HepG2 (cell line): ENCODE measurements around the gene METAP1D. TPM values are rescaled to one million over a fixed set of nuclear protein-coding genes. Genes with fewer than 3 reads are reported as not detected.

Source experiments
- E2F5 ChIP-seq: sonication (generic); formaldehyde crosslinking; conservative IDR thresholded peaks from 2 replicates; pipeline ENCODE4 v1.4.0; 2020; ENCODE audit warnings: missing genetic modification reagents
- GABPA ChIP-seq, 2 experiments: IDR thresholded peaks; 2 replicates each; pipeline ENCODE4 v1.6.1; 2011 to 2016; ENCODE audit warnings: low read depth in 2 of 2, low read length in 1 of 2, missing biosample characterization in 1 of 2, missing genetic modification characterization in 1 of 2
- HIC2 ChIP-seq: sonication (generic); formaldehyde crosslinking; IDR thresholded peaks from 2 replicates; pipeline ENCODE4 v1.9.0; 2022; ENCODE audit warnings: low read depth, missing genetic modification reagents
- HOXD1 ChIP-seq: sonication (generic); formaldehyde crosslinking; IDR thresholded peaks from 2 replicates; pipeline ENCODE4 v1.5.0; 2020; ENCODE audit warnings: missing genetic modification reagents
- KLF12 ChIP-seq: sonication (generic); formaldehyde crosslinking; IDR thresholded peaks from 2 replicates; pipeline ENCODE4 v1.4.0; 2020; ENCODE audit warnings: missing genetic modification reagents, borderline replicate concordance
- MTA1 ChIP-seq: sonication (generic); formaldehyde crosslinking; IDR thresholded peaks from 2 replicates; pipeline ENCODE4 v1.4.0; 2020; ENCODE audit warnings: missing genetic modification reagents, mild to moderate bottlenecking, borderline replicate concordance
- NFIB ChIP-seq: sonication (generic); formaldehyde crosslinking; IDR thresholded peaks from 2 replicates; pipeline ENCODE4 v1.9.0; 2021; ENCODE audit warnings: missing genetic modification reagents, mild to moderate bottlenecking, borderline replicate concordance
- PATZ1 ChIP-seq: sonication (generic); formaldehyde crosslinking; IDR thresholded peaks from 2 replicates; pipeline ENCODE4 v1.4.0; 2020; ENCODE audit warnings: missing genetic modification reagents
- SATB2 ChIP-seq: sonication (generic); formaldehyde crosslinking; IDR thresholded peaks from 2 replicates; pipeline ENCODE4 v1.5.0; 2020; ENCODE audit warnings: missing genetic modification reagents
- TEAD3 ChIP-seq: optimal IDR thresholded peaks from 2 replicates; pipeline ENCODE3; 2016; ENCODE audit warnings: borderline replicate concordance
- TOPORS ChIP-seq: sonication (generic); formaldehyde crosslinking; IDR thresholded peaks from 2 replicates; pipeline ENCODE4 v1.8.0; 2023; ENCODE audit warnings: mild to moderate bottlenecking, missing genetic modification reagents
- ZIK1 ChIP-seq: sonication (generic); formaldehyde crosslinking; IDR thresholded peaks from 2 replicates; pipeline ENCODE4 v1.5.0; 2020; ENCODE audit warnings: mild to moderate bottlenecking, low read depth, missing genetic modification reagents, borderline replicate concordance
- ZNF3 ChIP-seq: IDR thresholded peaks from 2 replicates; pipeline ENCODE4 v1.7.0; 2017; ENCODE audit warnings: inconsistent platforms
- ZNF543 ChIP-seq: sonication (generic); formaldehyde crosslinking; IDR thresholded peaks from 2 replicates; pipeline ENCODE4 v1.4.0; 2020; ENCODE audit warnings: mild to moderate bottlenecking, missing genetic modification reagents
- ZNF569 ChIP-seq: sonication (generic); formaldehyde crosslinking; IDR thresholded peaks from 2 replicates; pipeline ENCODE4 v1.5.0; 2020; ENCODE audit warnings: mild to moderate bottlenecking, missing genetic modification reagents, moderate library complexity, borderline replicate concordance
- ZNF629 ChIP-seq: sonication (generic); formaldehyde crosslinking; conservative IDR thresholded peaks from 2 replicates; pipeline ENCODE4 v1.5.0; 2020; ENCODE audit warnings: missing genetic modification reagents
- ZNF782 ChIP-seq: sonication (generic); formaldehyde crosslinking; IDR thresholded peaks from 2 replicates; pipeline ENCODE4 v1.4.0; 2020; ENCODE audit warnings: missing genetic modification reagents, mild to moderate bottlenecking, borderline replicate concordance
- ZSCAN12 ChIP-seq: sonication (generic); formaldehyde crosslinking; IDR thresholded peaks from 2 replicates; pipeline ENCODE4 v1.9.0; 2021; ENCODE audit warnings: mild to moderate bottlenecking, missing genetic modification reagents
- polyA plus RNA-seq, 8 experiments: library from polyadenylated mRNA; depleted of rRNA in 3 of 8; stranded (reverse) in 7 of 8; unstranded in 1 of 8; fragments of >200 nt; fragmentation: Illumina TruSeq in 4 of 8; extraction: Trizol in 4 of 8; gene quantifications; 2 replicates each; pipeline versions ENCODE4 v1.2.1 to v1.2.3, GENCODE V29; 2011 to 2016; ENCODE audit warnings: low read depth in 4 of 8, missing spikeins in 1 of 8, mixed read lengths in 1 of 8; ENCODE audit not compliant: insufficient read depth in 1 of 8
- total RNA-seq, 5 experiments: library from RNA; depleted of rRNA; stranded (reverse); fragments of >200 nt; fragmentation: Illumina TruSeq; extraction: Trizol; gene quantifications; 2 replicates each; pipeline ENCODE4 v1.2.3, GENCODE V29; 2016; ENCODE audit warnings: low read depth in 1 of 5
- TF ChIP-seq, protein P1 (sequence below): sonication (generic); formaldehyde crosslinking; IDR thresholded peaks from 2 replicates; pipeline ENCODE4 v1.4.0; 2020; ENCODE audit warnings: missing genetic modification reagents

Gene METAP1D
- total and polyA plus RNA-seq, 2 of the 13 experiments (the other 11 are each of a cell fraction or from before 2014, with no cell fraction given) = 14.7 to 21.6 TPM

- no peak for TF ChIP-seq TEAD3 (CRISPR knock-in tag)
- TF ChIP-seq ZNF782 = no peak
- no peak for TF ChIP-seq TOPORS (CRISPR knock-in tag)
- TF ChIP-seq NFIB (CRISPR knock-in tag) = no peak
- no peak for TF ChIP-seq ZSCAN12 (CRISPR knock-in tag)
- no peak for TF ChIP-seq ZNF3 (CRISPR knock-in tag)
- TF ChIP-seq MTA1 = peak; percentile 64; the same call in 1 of the 2 replicates
- no peak for TF ChIP-seq KLF12 (CRISPR knock-in tag)
- TF ChIP-seq PATZ1 (CRISPR knock-in tag) = no peak
- TF ChIP-seq E2F5 = no peak
- no peak for TF ChIP-seq ZNF543 (CRISPR knock-in tag)
- TF ChIP-seq GABPA (IDR thresholded peaks at IDR 0.05; ENCODE audit: low read depth, low read length) = no peak
- no peak for TF ChIP-seq GABPA (CRISPR knock-in tag; IDR thresholded peaks at IDR 0.05; ENCODE audit: low read depth)
- TF ChIP-seq, protein P1, sequence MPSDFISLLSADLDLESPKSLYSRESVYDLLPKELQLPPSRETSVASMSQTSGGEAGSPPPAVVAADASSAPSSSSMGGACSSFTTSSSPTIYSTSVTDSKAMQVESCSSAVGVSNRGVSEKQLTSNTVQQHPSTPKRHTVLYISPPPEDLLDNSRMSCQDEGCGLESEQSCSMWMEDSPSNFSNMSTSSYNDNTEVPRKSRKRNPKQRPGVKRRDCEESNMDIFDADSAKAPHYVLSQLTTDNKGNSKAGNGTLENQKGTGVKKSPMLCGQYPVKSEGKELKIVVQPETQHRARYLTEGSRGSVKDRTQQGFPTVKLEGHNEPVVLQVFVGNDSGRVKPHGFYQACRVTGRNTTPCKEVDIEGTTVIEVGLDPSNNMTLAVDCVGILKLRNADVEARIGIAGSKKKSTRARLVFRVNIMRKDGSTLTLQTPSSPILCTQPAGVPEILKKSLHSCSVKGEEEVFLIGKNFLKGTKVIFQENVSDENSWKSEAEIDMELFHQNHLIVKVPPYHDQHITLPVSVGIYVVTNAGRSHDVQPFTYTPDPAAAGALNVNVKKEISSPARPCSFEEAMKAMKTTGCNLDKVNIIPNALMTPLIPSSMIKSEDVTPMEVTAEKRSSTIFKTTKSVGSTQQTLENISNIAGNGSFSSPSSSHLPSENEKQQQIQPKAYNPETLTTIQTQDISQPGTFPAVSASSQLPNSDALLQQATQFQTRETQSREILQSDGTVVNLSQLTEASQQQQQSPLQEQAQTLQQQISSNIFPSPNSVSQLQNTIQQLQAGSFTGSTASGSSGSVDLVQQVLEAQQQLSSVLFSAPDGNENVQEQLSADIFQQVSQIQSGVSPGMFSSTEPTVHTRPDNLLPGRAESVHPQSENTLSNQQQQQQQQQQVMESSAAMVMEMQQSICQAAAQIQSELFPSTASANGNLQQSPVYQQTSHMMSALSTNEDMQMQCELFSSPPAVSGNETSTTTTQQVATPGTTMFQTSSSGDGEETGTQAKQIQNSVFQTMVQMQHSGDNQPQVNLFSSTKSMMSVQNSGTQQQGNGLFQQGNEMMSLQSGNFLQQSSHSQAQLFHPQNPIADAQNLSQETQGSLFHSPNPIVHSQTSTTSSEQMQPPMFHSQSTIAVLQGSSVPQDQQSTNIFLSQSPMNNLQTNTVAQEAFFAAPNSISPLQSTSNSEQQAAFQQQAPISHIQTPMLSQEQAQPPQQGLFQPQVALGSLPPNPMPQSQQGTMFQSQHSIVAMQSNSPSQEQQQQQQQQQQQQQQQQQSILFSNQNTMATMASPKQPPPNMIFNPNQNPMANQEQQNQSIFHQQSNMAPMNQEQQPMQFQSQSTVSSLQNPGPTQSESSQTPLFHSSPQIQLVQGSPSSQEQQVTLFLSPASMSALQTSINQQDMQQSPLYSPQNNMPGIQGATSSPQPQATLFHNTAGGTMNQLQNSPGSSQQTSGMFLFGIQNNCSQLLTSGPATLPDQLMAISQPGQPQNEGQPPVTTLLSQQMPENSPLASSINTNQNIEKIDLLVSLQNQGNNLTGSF (CRISPR knock-in tag) = no peak
- TF ChIP-seq SATB2 (CRISPR knock-in tag) = no peak
- no peak for TF ChIP-seq HIC2 (CRISPR knock-in tag)
- no peak for TF ChIP-seq ZIK1 (CRISPR knock-in tag)
- TF ChIP-seq HOXD1 (CRISPR knock-in tag) = no peak
- TF ChIP-seq ZNF629 (CRISPR knock-in tag) = no peak
- no peak for TF ChIP-seq ZNF569
Observed at GRCh38 chr2:172086241-172087206, 86.8 kb downstream of the METAP1D start (continued).
